Esophagus squamous epithelium (tissue), 4 donors: ENCODE measurements around the gene LKAAEAR1.

Experiments
- CTCF ChIP-seq, 6 experiments: fragments of 450-650 bp in 4 of 6; fragments of 200-600 bp in 2 of 6; sonication (generic) in 2 of 6; IDR thresholded peaks; one replicate each; pipeline ENCODE4 v1.5.1; 2016 to 2019; ENCODE audit warnings: antibody characterized with exemption in 6 of 6, mild to moderate bottlenecking in 4 of 6, moderate library complexity in 4 of 6
- POLR2A ChIP-seq, 4 donors: fragments of 450-650 bp; IDR thresholded peaks; one replicate each; pipeline ENCODE4 v1.6.1; 2017; ENCODE audit warnings: antibody characterized with exemption in 4 of 4, mild to moderate bottlenecking in 4 of 4, moderate library complexity in 3 of 4

GRCh38 chr20:64038224-64038564 lies 46.0 kb downstream of the LKAAEAR1 start:
- TF ChIP-seq CTCF (IDR thresholded peaks at IDR 0.05) = no peak
- no peak for TF ChIP-seq POLR2A (IDR thresholded peaks at IDR 0.05)
